OCI-LY3 (cell line): ENCODE results near the gene OR8A1.
A peak's percentile ranks its signal among the peaks of the same experiment; 100 is the strongest.

Experiments
- H2AFZ ChIP-seq: fragments of 200-600, 300-600 bp; shearing (Covaris generic); 2 replicates; pipeline ENCODE4 v1.6.0; 2014; ENCODE audit warnings: antibody characterized with exemption, low read depth, low read length
- H3K27ac ChIP-seq: fragments of 200-600, 300-600 bp; sonication (generic); 2 replicates; pipeline ENCODE4 v1.5.1; 2014; ENCODE audit warnings: mild to moderate bottlenecking, low read length, moderate library complexity, mixed read lengths
- H3K27me3 ChIP-seq: fragments of 200-600, 300-600 bp; sonication (generic); 2 replicates; pipeline ENCODE4 v1.6.1; 2014; ENCODE audit warnings: low read depth, low read length, mixed read lengths
- H3K36me3 ChIP-seq: fragments of 200-600, 300-600 bp; sonication (generic); replicated peaks from 2 replicates; pipeline ENCODE3; 2014; ENCODE audit warnings: low read depth, low read length, mixed read lengths
- H3K4me1 ChIP-seq: fragments of 300-600, 200-600 bp; sonication (generic); 2 replicates; pipeline ENCODE4 v1.6.1; 2014; ENCODE audit warnings: low read length, mixed read lengths
- H3K4me2 ChIP-seq: fragments of 200-600, 300-600 bp; sonication (generic); 2 replicates; pipeline ENCODE4 v1.6.1; 2014; ENCODE audit warnings: low read length, mixed read lengths
- H3K4me3 ChIP-seq: fragments of 300-600, 200-600 bp; sonication (generic); 2 replicates; pipeline ENCODE4 v1.5.1; 2014; ENCODE audit warnings: antibody characterized with exemption, mild to moderate bottlenecking, low read length, moderate library complexity
- H3K79me2 ChIP-seq: fragments of 300-600, 200-600 bp; shearing (Covaris generic); 2 replicates; pipeline ENCODE4 v1.6.1; 2014; ENCODE audit warnings: mild to moderate bottlenecking, low read length, mixed read lengths
- H3K9ac ChIP-seq: fragments of 300-600, 200-600 bp; shearing (Covaris generic); 2 replicates; pipeline ENCODE4 v1.6.0; 2014; ENCODE audit warnings: mild to moderate bottlenecking, low read length, moderate library complexity
- H3K9me3 ChIP-seq: fragments of 200-600, 300-600 bp; shearing (Covaris generic); 2 replicates; pipeline ENCODE4 v1.6.1; 2014; ENCODE audit warnings: low read length, mixed read lengths; ENCODE audit not compliant: insufficient read depth
- H4K20me1 ChIP-seq: fragments of 200-600, 300-600 bp; sonication (generic); 2 replicates; pipeline ENCODE4 v1.6.1; 2016; ENCODE audit warnings: low read length, mixed read lengths; ENCODE audit not compliant: insufficient read depth
- CTCF ChIP-seq: fragments of 200-600, 300-600 bp; sonication (generic); IDR thresholded peaks from 2 replicates; pipeline ENCODE4 v1.5.1; 2014; ENCODE audit warnings: antibody characterized with exemption, low read length, low read depth
- EZH2phosphoT487 ChIP-seq: fragments of 200-600 bp; shearing (Covaris generic); IDR thresholded peaks from 2 replicates; pipeline ENCODE4 v1.6.1; 2018; ENCODE audit warnings: antibody characterized with exemption, mixed run types, low read depth

The OR8A1 gene

GRCh38 chr11:124586238-124586860 lies 16.6 kb downstream of the OR8A1 start:
- H3K4me3 ChIP-seq, result no peak overlapping the region
- H3K4me1 ChIP-seq, result peaks cover 4% of the 10 kb centered on the region; the same call in 1 of the 2 replicates
- H3K79me2 ChIP-seq, result no peaks in the 10 kb centered on the region
- H3K27me3 ChIP-seq, result no peaks in the 10 kb centered on the region
- no peak overlapping the region for H3K27ac ChIP-seq
- no peaks in the 10 kb centered on the region for H3K36me3 ChIP-seq
- H2AFZ ChIP-seq, result no peak overlapping the region
- no peaks in the 10 kb centered on the region for H3K9me3 ChIP-seq
- H3K4me2 ChIP-seq, result no peak overlapping the region
- TF ChIP-seq EZH2phosphoT487, result no peak
- TF ChIP-seq CTCF, result peak; percentile 72
- no peak overlapping the region for H3K9ac ChIP-seq
- no peaks in the 10 kb centered on the region for H4K20me1 ChIP-seq

- Histone ChIP-seq H3K4me3 (no peak overlapping the region), H3K36me3 (no peaks in the 10 kb centered on the region), H3K79me2 (no peaks in the 10 kb centered on the region), H3K4me2 (no peak overlapping the region), H4K20me1 (no peaks in the 10 kb centered on the region), H3K9ac (no peak overlapping the region), H2AFZ (no peak overlapping the region), H3K4me1 (no peaks in the 10 kb centered on the region), H3K27ac (no peak overlapping the region), H3K27me3 (peaks cover 6% of the 10 kb centered on the region), H3K9me3 (no peaks in the 10 kb centered on the region)
- TF ChIP-seq CTCF (no peak), EZH2phosphoT487 (no peak)
These were observed 21.6 kb downstream of the OR8A1 start for GRCh38 chr11:124591430-124591829.

GRCh38 chr11:124592627-124593026 lies 22.8 kb downstream of the OR8A1 start:
- Histone ChIP-seq H3K79me2 (no peaks in the 10 kb centered on the region), H3K9me3 (no peaks in the 10 kb centered on the region), H3K36me3 (no peaks in the 10 kb centered on the region), H3K4me2 (no peak overlapping the region), H3K4me3 (no peak overlapping the region), H3K9ac (no peak overlapping the region), H3K27ac (no peak overlapping the region), H4K20me1 (no peaks in the 10 kb centered on the region), H2AFZ (no peak overlapping the region), H3K27me3 (peaks cover 12% of the 10 kb centered on the region), H3K4me1 (no peaks in the 10 kb centered on the region)
- TF ChIP-seq CTCF (no peak), EZH2phosphoT487 (no peak)

GRCh38 chr11:124595302-124595701 lies 25.5 kb downstream of the OR8A1 start:
- no peak for TF ChIP-seq CTCF
- TF ChIP-seq EZH2phosphoT487, result no peak
- no peak overlapping the region for H3K4me3 ChIP-seq
- no peaks in the 10 kb centered on the region for H3K79me2 ChIP-seq
- H4K20me1 ChIP-seq, result no peaks in the 10 kb centered on the region
- H3K4me2 ChIP-seq, result no peak overlapping the region
- no peaks in the 10 kb centered on the region for H3K36me3 ChIP-seq
- H3K4me1 ChIP-seq, result no peaks in the 10 kb centered on the region
- no peak overlapping the region for H3K9ac ChIP-seq
- no peak overlapping the region for H2AFZ ChIP-seq
- H3K27me3 ChIP-seq, result peaks cover 16% of the 10 kb centered on the region
- H3K27ac ChIP-seq, result no peak overlapping the region
- H3K9me3 ChIP-seq, result no peaks in the 10 kb centered on the region
